ENCODE measurements around the gene CLEC4M.
"Not testable (repeated sequence)": the region's sequence is repeated elsewhere in the genome, so short reads cannot be mapped to it uniquely, and the experiment has no call there.

CLEC4M gene

GRCh38 chr19:7742991-7743390 lies 20.1 kb upstream of the CLEC4M start:
- H3K36me3 ChIP-seq (ENCODE audit: insufficient read depth, low read depth, low read length), result no peaks in the 10 kb centered on the region
- H3K9ac ChIP-seq (ENCODE audit: low read depth, low read length), result no peak overlapping the region
- H3K27me3 ChIP-seq (ENCODE audit: insufficient read depth, low read length), result peaks cover 10% of the 10 kb centered on the region
- no peak overlapping the region for H3K27ac ChIP-seq (ENCODE audit: low read length)
- H3K4me1 ChIP-seq (ENCODE audit: insufficient read depth, low read length), result peaks cover 5% of the 10 kb centered on the region; the same call in 1 of the 2 replicates
- H3K9me3 ChIP-seq (ENCODE audit: insufficient read depth, low read depth, low read length), result no peaks in the 10 kb centered on the region
- H3K4me3 ChIP-seq (ENCODE audit: low read length), result no peak overlapping the region

DNA sequence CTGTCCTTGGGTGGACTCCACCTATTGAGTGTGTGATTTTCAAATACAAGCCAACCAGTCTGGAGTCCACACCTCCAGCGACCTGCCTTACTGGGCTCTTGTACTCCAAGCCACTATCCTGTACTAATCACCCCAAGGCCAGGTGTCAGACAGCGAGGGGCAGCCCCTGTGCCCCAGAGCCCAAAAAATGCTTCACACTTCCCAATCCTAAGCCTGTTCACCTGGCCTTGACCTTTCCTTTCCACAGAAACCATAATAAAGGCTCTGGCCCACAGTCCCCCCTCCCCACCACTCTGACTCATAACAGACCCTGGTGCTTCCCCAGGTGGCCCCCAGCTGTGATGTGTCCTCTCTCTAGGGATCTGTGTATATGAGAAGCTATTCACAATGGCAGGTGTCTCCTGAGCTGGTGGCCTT lies 19.6 kb upstream of the CLEC4M start:
- no peak overlapping the region for H3K4me3 ChIP-seq (ENCODE audit: low read length)
- peaks cover 5% of the 10 kb centered on the region; the same call in 1 of the 2 replicates for H3K4me1 ChIP-seq (ENCODE audit: insufficient read depth, low read length)
- H3K9ac ChIP-seq (ENCODE audit: low read depth, low read length), result no peak overlapping the region
- no peaks in the 10 kb centered on the region for H3K36me3 ChIP-seq (ENCODE audit: insufficient read depth, low read depth, low read length)
- peaks cover 10% of the 10 kb centered on the region for H3K27me3 ChIP-seq (ENCODE audit: insufficient read depth, low read length)
- H3K27ac ChIP-seq (ENCODE audit: low read length), result no peak overlapping the region
- H3K9me3 ChIP-seq (ENCODE audit: insufficient read depth, low read depth, low read length), result no peaks in the 10 kb centered on the region

DNA sequence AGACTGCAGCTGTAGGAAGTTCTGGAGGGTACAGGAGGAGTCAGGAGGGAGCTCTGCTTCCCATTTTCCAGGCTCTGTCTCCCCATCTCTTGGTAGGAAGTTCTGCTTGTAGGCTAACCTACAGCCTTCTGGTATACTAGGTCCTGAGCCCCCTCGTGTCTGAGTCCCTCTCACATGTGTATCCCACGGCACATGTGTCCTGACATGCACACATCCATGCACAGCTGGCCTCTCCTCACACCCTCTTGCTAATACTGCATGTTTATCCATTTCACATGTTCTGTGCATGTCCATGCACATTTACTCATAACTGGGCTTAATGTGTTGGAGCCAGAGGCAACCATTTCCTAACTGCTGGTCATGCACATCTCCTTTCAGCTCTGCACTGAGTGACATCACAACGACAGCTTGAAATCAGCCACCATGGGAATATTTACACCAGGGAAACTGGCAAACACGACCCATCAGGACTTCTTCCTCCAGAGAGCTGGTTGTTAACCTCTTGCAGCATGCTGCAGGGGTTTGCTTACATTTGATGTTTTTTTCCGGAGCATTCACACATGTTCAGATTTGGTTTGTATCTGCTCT lies 18.8 kb upstream of the CLEC4M start:
- H3K9me3 ChIP-seq (ENCODE audit: insufficient read depth, low read depth, low read length), result no peaks in the 10 kb centered on the region
- no peak overlapping the region for H3K27ac ChIP-seq (ENCODE audit: low read length)
- no peak overlapping the region for H3K4me3 ChIP-seq (ENCODE audit: low read length)
- H3K4me1 ChIP-seq (ENCODE audit: insufficient read depth, low read length), result peaks cover 5% of the 10 kb centered on the region; the same call in 1 of the 2 replicates
- peaks cover 10% of the 10 kb centered on the region for H3K27me3 ChIP-seq (ENCODE audit: insufficient read depth, low read length)
- no peak overlapping the region for H3K9ac ChIP-seq (ENCODE audit: low read depth, low read length)
- H3K36me3 ChIP-seq (ENCODE audit: insufficient read depth, low read depth, low read length), result no peaks in the 10 kb centered on the region

- Histone ChIP-seq H3K4me1 (ENCODE audit: insufficient read depth, low read length) (peaks cover 5% of the 10 kb centered on the region; the same call in 1 of the 2 replicates), H3K9ac (ENCODE audit: low read depth, low read length) (no peak overlapping the region), H3K4me3 (ENCODE audit: low read length) (no peak overlapping the region), H3K9me3 (ENCODE audit: insufficient read depth, low read depth, low read length) (no peaks in the 10 kb centered on the region), H3K36me3 (ENCODE audit: insufficient read depth, low read depth, low read length) (no peaks in the 10 kb centered on the region), H3K27me3 (ENCODE audit: insufficient read depth, low read length) (peaks cover 10% of the 10 kb centered on the region), H3K27ac (ENCODE audit: low read length) (no peak overlapping the region)
Observed at GRCh38 chr19:7744871-7745650, 18.0 kb upstream of the CLEC4M start.

- not testable (repeated sequence) for H3K4me3 ChIP-seq (ENCODE audit: low read length); H3K4me1 ChIP-seq (ENCODE audit: insufficient read depth, low read length)
Observed at GRCh38 chr19:7746306-7746705, 16.7 kb upstream of the CLEC4M start.

DNA sequence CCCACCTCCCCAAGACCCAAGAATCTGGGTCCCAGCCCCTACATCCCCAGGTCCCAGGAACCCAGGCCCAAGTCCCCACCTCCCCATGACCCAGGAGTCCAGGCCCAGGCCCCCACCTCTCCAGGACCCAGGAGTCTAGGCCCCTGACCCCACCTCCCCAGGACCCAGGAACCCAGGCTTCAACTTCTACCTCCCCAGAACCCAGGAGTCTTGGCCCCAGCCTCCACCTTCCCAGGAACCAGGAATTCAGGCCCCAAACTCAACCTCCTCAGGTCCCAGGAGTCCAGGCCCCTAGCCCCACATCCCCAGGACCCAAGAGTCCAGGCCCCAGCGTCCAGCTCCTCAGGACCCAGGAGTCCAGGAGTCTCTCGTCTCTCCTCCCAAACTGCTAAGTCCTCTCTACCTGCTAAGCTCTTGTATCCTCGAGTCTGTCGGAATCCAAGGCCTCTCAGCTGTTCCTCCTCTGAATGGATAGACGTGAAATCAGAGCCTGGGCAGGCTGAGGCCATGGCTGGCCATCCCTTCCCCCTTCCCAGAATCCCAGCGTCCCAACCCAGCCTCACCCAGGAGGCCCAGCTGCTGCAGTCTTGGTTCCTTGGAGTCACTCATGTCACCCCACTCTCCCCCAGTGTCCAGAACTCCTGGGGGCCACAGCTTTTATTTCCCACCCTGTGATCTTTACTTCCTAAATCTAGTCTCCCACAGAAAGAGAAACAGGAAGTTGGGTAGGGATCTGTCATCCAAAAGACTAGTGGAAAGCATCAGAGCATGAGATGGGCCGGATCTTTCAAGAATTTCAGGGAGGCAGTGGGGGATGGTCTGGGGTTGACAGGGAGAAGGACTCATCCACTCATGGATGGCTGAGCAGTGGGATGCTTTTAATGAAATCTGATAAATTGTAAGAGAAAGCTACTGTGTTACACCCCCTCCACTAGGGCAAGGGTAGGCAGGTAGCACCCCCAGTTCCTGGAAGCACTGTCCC lies 15.8 kb upstream of the CLEC4M start, which contains the start of gene CD209:
Gene CD209, minus strand, starts transcription at position 632 of the 982 bp plus-strand sequence. Its CDS starts 23 bp downstream, at position 609.
- H3K9ac ChIP-seq (ENCODE audit: low read depth, low read length), result no peak within 1 kb of the TSS
- H3K27me3 ChIP-seq (ENCODE audit: insufficient read depth, low read length), result peaks cover 10% of the 10 kb centered on the region

More at GRCh38 chr19:7746306-7746705, 16.7 kb upstream of the CLEC4M start:
- not testable (repeated sequence) for H3K27me3 ChIP-seq (ENCODE audit: insufficient read depth, low read length); H3K27ac ChIP-seq (ENCODE audit: low read length); H3K9me3 ChIP-seq (ENCODE audit: insufficient read depth, low read depth, low read length); H3K9ac ChIP-seq (ENCODE audit: low read depth, low read length); H3K36me3 ChIP-seq (ENCODE audit: insufficient read depth, low read depth, low read length)

GRCh38 chr19:7748171-7748570 lies 14.9 kb upstream of the CLEC4M start:
- peaks cover 5% of the 10 kb centered on the region; the same call in 1 of the 2 replicates for H3K4me1 ChIP-seq (ENCODE audit: insufficient read depth, low read length)

More for the DNA sequence above, 15.8 kb upstream of the CLEC4M start, which contains the start of gene CD209:
- no peaks in the 10 kb centered on the region for H3K36me3 ChIP-seq (ENCODE audit: insufficient read depth, low read depth, low read length)
- H3K9me3 ChIP-seq (ENCODE audit: insufficient read depth, low read depth, low read length), result no peaks in the 10 kb centered on the region
- H3K4me3 ChIP-seq (ENCODE audit: low read length), result no peak within 1 kb of the TSS
- H3K4me1 ChIP-seq (ENCODE audit: insufficient read depth, low read length), result peaks cover 5% of the 10 kb centered on the region; the same call in 1 of the 2 replicates
- H3K27ac ChIP-seq (ENCODE audit: low read length), result no peak within 1 kb of the TSS

GRCh38 chr19:7748756-7749155 lies 14.3 kb upstream of the CLEC4M start:
- H3K4me3 ChIP-seq (ENCODE audit: low read length), result no peak overlapping the region
- H3K9ac ChIP-seq (ENCODE audit: low read depth, low read length), result no peak overlapping the region
- H3K36me3 ChIP-seq (ENCODE audit: insufficient read depth, low read depth, low read length), result no peaks in the 10 kb centered on the region
- H3K27me3 ChIP-seq (ENCODE audit: insufficient read depth, low read length), result peaks cover 5% of the 10 kb centered on the region; the same call in 1 of the 2 replicates
- H3K4me1 ChIP-seq (ENCODE audit: insufficient read depth, low read length), result peaks cover 5% of the 10 kb centered on the region; the same call in 1 of the 2 replicates
- H3K9me3 ChIP-seq (ENCODE audit: insufficient read depth, low read depth, low read length), result no peaks in the 10 kb centered on the region
- no peak overlapping the region for H3K27ac ChIP-seq (ENCODE audit: low read length)

More at GRCh38 chr19:7748171-7748570, 14.9 kb upstream of the CLEC4M start:
- no peaks in the 10 kb centered on the region for H3K36me3 ChIP-seq (ENCODE audit: insufficient read depth, low read depth, low read length)
- H3K4me3 ChIP-seq (ENCODE audit: low read length), result no peak overlapping the region
- no peak overlapping the region for H3K9ac ChIP-seq (ENCODE audit: low read depth, low read length)
- no peaks in the 10 kb centered on the region for H3K9me3 ChIP-seq (ENCODE audit: insufficient read depth, low read depth, low read length)
- H3K27me3 ChIP-seq (ENCODE audit: insufficient read depth, low read length), result peaks cover 8% of the 10 kb centered on the region
- no peak overlapping the region for H3K27ac ChIP-seq (ENCODE audit: low read length)

- peaks cover 5% of the 10 kb centered on the region; the same call in 1 of the 2 replicates for H3K4me1 ChIP-seq (ENCODE audit: insufficient read depth, low read length)
Observed at GRCh38 chr19:7751157-7751783, 11.8 kb upstream of the CLEC4M start.

DNA sequence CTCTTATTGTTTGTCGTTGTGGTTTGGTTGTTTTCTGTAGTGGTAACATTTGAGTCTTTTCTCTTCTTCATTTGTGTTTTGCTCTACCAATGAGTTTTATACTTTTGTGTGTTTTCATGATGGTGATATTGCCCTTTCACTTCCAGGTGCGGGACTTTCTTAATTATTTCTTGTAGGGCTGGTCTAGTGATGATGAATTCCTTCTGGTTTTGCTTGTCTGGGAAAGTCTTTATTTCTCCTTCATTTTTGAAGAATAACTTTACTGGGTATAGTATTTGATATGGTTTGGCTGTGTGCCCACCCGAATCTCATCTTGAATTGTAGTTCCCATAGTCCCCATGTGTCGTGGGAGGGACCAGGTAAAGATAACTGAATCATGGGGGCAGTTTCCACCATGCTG lies 6.8 kb upstream of the CLEC4M start:
- Histone ChIP-seq H3K4me3 (ENCODE audit: low read length) (no peak overlapping the region), H3K27me3 (ENCODE audit: insufficient read depth, low read length) (no peaks in the 10 kb centered on the region), H3K36me3 (ENCODE audit: insufficient read depth, low read depth, low read length) (no peaks in the 10 kb centered on the region), H3K27ac (ENCODE audit: low read length) (no peak overlapping the region), H3K4me1 (ENCODE audit: insufficient read depth, low read length) (no peaks in the 10 kb centered on the region), H3K9me3 (ENCODE audit: insufficient read depth, low read depth, low read length) (peaks cover 38% of the 10 kb centered on the region), H3K9ac (ENCODE audit: low read depth, low read length) (no peak overlapping the region)

More at GRCh38 chr19:7751157-7751783, 11.8 kb upstream of the CLEC4M start:
- H3K27ac ChIP-seq (ENCODE audit: low read length), result no peak overlapping the region
- H3K27me3 ChIP-seq (ENCODE audit: insufficient read depth, low read length), result no peaks in the 10 kb centered on the region
- H3K4me3 ChIP-seq (ENCODE audit: low read length), result no peak overlapping the region
- no peaks in the 10 kb centered on the region for H3K36me3 ChIP-seq (ENCODE audit: insufficient read depth, low read depth, low read length)
- peaks cover 7% of the 10 kb centered on the region for H3K9me3 ChIP-seq (ENCODE audit: insufficient read depth, low read depth, low read length)
- no peak overlapping the region for H3K9ac ChIP-seq (ENCODE audit: low read depth, low read length)

- Histone ChIP-seq H3K27ac (ENCODE audit: low read length) (no peak overlapping the region), H3K36me3 (ENCODE audit: insufficient read depth, low read depth, low read length) (no peaks in the 10 kb centered on the region), H3K4me1 (ENCODE audit: insufficient read depth, low read length) (no peaks in the 10 kb centered on the region), H3K27me3 (ENCODE audit: insufficient read depth, low read length) (no peaks in the 10 kb centered on the region), H3K9me3 (ENCODE audit: insufficient read depth, low read depth, low read length) (peaks cover 38% of the 10 kb centered on the region), H3K4me3 (ENCODE audit: low read length) (no peak overlapping the region), H3K9ac (ENCODE audit: low read depth, low read length) (no peak overlapping the region)
Observed at GRCh38 chr19:7757358-7757757, 5.7 kb upstream of the CLEC4M start.
